Measurements from ENCODE around the gene SRSF8.

GRCh38 chr11:95103701-95104100, 37.0 kb downstream of the SRSF8 start:
- TF ChIP-seq POLR2AphosphoS5 (IDR thresholded peaks at IDR 0.05; ENCODE audit: low read depth, low read length) (no peak), PAX5 (IDR thresholded peaks at IDR 0.05; ENCODE audit: insufficient read depth, low read length, severe bottlenecking) (no peak), POLR2A (IDR thresholded peaks at IDR 0.05; ENCODE audit: low read depth, low read length) (no peak)

Measured in GM12891 (cell line).